ENCODE results near the gene UBE2L5.

The UBE2L5 gene

GRCh38 chr13:30406779-30407416, 15.4 kb upstream of the UBE2L5 start:
- DNase-seq, result no peak

GRCh38 chr13:30408319-30409101, 13.8 kb upstream of the UBE2L5 start:
- peak; percentile 94 for DNase-seq

GRCh38 chr13:30409886-30410704, 12.2 kb upstream of the UBE2L5 start:
- DNase-seq, result no peak

GRCh38 chr13:30410705-30411125, 11.6 kb upstream of the UBE2L5 start:
- DNase-seq, result no peak

GRCh38 chr13:30412346-30412745, 9.9 kb upstream of the UBE2L5 start:
- no peak for DNase-seq

- no peak for DNase-seq
Observed at GRCh38 chr13:30413842-30414241, 8.5 kb upstream of the UBE2L5 start.

- DNase-seq, result no peak
Observed at GRCh38 chr13:30415430-30416030, 6.8 kb upstream of the UBE2L5 start.

- no peak for DNase-seq
Observed at GRCh38 chr13:30416471-30416870, 5.8 kb upstream of the UBE2L5 start.

- DNase-seq, result no peak
Observed at GRCh38 chr13:30418075-30418716, 4.1 kb upstream of the UBE2L5 start.

GRCh38 chr13:30418717-30419459, 3.4 kb upstream of the UBE2L5 start:
- DNase-seq, result no peak

GRCh38 chr13:30421093-30422053, 920 bp upstream of the UBE2L5 start:
- DNase-seq, result peak; percentile 47

- no peak for DNase-seq
Observed at GRCh38 chr13:30423891-30424290, 1.6 kb downstream of the UBE2L5 start.

- DNase-seq, result no peak
Observed at GRCh38 chr13:30429235-30429634, 6.9 kb downstream of the UBE2L5 start.

- no peak for DNase-seq
Observed at GRCh38 chr13:30429721-30430694, 7.7 kb downstream of the UBE2L5 start.

- no peak for DNase-seq
Observed at GRCh38 chr13:30431269-30431940, 9.1 kb downstream of the UBE2L5 start.

GRCh38 chr13:30435911-30436451, 13.7 kb downstream of the UBE2L5 start:
- DNase-seq, result no peak

- no peak for DNase-seq
Observed at GRCh38 chr13:30437177-30437576, 14.9 kb downstream of the UBE2L5 start.

GRCh38 chr13:30438286-30438685, 16.0 kb downstream of the UBE2L5 start:
- DNase-seq, result no peak
